Adrenal gland (tissue), 5 donors: ENCODE measurements around the gene SPAG6.

Experiments used
- CTCF ChIP-seq, 6 experiments: fragments of 450-650 bp in 4 of 6; fragments of 200-600 bp in 2 of 6; sonication (generic) in 1 of 6; IDR thresholded peaks; 1 replicate in 5 of 6; 2 replicates in 1 of 6; pipeline versions ENCODE4 v1.5.1 to v1.8.0; 2016 to 2021; ENCODE audit warnings: antibody characterized with exemption in 6 of 6, mild to moderate bottlenecking in 2 of 6, moderate library complexity in 1 of 6
- POLR2A ChIP-seq, 2 donors: fragments of 450-650 bp; IDR thresholded peaks; one replicate each; pipeline ENCODE4 v1.6.1; 2017; ENCODE audit warnings: antibody characterized with exemption in 2 of 2, mild to moderate bottlenecking in 2 of 2, moderate library complexity in 1 of 2
- donor health status: DM: no; HTN: no; CAD: no.

- TF ChIP-seq CTCF (IDR thresholded peaks at IDR 0.05) = no peak
- no peak for TF ChIP-seq POLR2A (IDR thresholded peaks at IDR 0.05)
These were observed 119.8 kb downstream of the SPAG6 start for GRCh38 chr10:22464966-22465629.
